IPS DF 6.9 (cell line): Measurements from ENCODE around the gene KRT36.

ENCODE experiments used
- DNase-seq: peaks from one replicate; pipeline ENCODE4 v3.0.0-alpha.2; 2013; ENCODE audit warnings: low read depth, low spot score
- H3K27ac ChIP-seq: one replicate; pipeline ENCODE4 v1.5.1; 2013; ENCODE audit warnings: low read length, control low read depth
- H3K27me3 ChIP-seq: 2 replicates; pipeline ENCODE4 v1.6.1; 2013; ENCODE audit warnings: mild to moderate bottlenecking, low read length; ENCODE audit not compliant: control insufficient read depth, insufficient read depth
- H3K36me3 ChIP-seq: 2 replicates; pipeline ENCODE4 v1.6.1; 2013; ENCODE audit warnings: low read length; ENCODE audit not compliant: control insufficient read depth, insufficient read depth
- H3K4me1 ChIP-seq: 2 replicates; pipeline ENCODE4 v1.6.1; 2013; ENCODE audit warnings: low read length; ENCODE audit not compliant: control insufficient read depth, insufficient read depth
- H3K4me3 ChIP-seq: 2 replicates; pipeline ENCODE4 v1.5.1; 2013; ENCODE audit warnings: mild to moderate bottlenecking, low read length
- H3K9me3 ChIP-seq: 2 replicates; pipeline ENCODE4 v1.6.1; 2013; ENCODE audit warnings: low read length, inconsistent platforms; ENCODE audit not compliant: control insufficient read depth, insufficient read depth
- WGBS: extraction: QIAGEN DNeasy Blood & Tissue Kit; methylation state at CpG from one replicate; pipeline ENCODE4 v1.1.7; 2013; ENCODE audit warnings: mixed read lengths, missing lambda C conversion rate; ENCODE audit not compliant: insufficient read length, insufficient coverage; 5-methylcytosine and 5-hydroxymethylcytosine counted together

Gene KRT36

DNA sequence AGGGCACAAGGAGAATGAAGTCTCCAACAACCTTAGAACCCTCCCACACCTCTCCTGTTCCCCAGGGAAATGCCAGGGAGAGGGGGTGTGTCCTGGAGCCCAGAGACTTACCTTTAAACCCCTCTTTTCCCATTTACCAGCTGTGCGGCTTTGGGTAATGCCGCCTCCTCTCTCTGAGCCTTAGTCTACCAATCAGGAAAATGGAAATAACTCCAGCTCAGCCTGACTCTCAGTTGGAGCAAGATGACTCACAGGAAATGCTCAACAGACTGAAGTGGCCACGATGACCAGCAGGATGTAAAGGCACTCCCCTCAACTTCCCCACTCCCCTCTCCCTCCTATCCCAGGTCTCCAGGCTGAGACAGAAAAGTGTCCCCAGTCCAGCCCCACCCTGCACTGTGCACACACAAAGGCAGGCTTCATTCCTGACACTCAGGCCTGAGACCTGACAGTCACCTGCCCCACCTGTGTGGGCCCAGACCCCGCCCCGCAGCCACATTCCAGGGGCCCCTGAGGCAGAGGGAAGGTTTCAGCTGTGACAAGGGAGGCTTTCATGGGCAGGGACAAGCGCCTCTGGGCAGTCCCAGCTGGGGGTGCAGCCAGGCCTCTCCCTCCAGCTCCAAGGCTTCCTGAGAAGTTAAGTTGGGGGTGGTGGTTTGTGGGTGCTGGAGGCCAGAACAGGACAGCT lies 32.0 kb upstream of the KRT36 start:
- H3K36me3 ChIP-seq, result peaks cover 15% of the 10 kb centered on the region
- H3K9me3 ChIP-seq, result no peaks in the 10 kb centered on the region
- H3K4me1 ChIP-seq, result peaks cover 5% of the 10 kb centered on the region
- WGBS, result no CpG with 5 or more reads among the region's 6 CpGs
- no peak for DNase-seq
- no peak overlapping the region for H3K27ac ChIP-seq
- no peak overlapping the region for H3K4me3 ChIP-seq
- H3K27me3 ChIP-seq, result no peaks in the 10 kb centered on the region

DNA sequence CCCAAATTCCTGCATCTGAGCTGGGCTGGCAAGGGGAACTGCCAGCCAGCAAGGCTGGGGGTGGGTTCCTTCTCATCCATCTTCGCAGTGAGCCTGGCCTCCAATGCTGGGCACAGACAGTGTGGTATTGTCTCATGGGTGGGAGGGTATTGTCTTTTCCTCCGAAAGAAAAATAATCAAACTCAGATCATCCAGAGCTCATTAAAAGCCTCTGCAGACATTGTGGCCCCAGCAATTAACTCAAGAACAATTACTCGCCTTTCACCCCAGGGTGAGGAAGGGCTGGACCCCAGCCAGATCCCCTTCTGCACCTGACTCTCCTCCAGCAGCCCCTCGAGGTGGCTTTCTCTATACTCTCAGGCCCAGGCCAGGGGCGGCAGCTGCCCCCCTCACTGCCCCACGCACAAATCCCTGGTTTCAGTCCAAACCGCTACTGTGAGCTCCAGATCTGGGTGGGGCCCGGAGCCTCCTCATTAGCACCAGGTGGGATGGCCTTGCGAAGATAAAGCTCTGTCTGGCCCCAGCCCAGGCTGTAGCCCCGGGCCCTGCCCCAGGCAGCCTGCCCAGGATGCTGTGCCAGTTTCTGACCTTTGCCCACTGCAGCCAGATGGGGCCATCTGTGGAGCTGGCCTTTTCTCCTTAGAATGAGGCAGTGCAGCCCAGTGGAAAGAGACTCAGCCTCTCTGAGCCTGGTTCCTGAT lies 31.3 kb upstream of the KRT36 start:
- WGBS, result no CpG with 5 or more reads among the region's 10 CpGs

DNA sequence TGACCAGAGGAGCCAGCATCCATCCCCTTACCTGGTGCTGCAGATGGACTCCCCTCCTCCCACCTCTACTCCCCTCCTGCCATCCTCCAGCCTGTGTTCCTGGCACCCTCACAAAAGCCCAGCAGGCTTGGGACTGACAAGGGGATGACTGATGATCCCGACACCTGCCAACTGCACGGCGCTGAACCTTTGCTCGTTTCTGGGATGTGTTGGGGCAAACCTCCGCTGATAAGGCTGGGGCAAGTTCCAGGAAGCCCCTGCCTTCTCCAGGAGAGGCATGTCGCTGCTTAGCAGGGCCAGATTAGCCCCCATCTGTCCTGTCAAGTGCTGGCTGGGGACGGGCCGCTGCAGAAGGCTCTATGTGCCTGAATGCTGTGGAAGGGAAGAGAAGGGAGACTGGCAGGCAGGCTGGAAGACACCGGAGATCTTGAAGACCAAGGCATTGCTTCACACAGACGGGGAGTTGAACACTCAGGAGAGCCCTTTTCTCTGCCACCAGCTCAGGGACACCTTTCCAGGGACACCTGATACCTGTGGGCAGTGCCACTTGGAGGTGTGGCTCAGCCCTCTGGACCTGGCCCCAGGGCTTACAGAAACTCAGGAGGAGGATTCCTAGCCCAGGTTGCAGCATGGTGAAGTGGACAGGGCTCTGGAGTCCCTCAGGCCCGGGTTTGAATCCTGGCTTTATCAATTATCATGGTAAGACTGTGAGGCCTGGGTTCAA lies 30.0 kb upstream of the KRT36 start:
- no peak overlapping the region for H3K4me3 ChIP-seq
- no CpG with 5 or more reads among the region's 11 CpGs for WGBS

More for the DNA sequence above, 31.3 kb upstream of the KRT36 start:
- Histone ChIP-seq H3K9me3 (no peaks in the 10 kb centered on the region), H3K27me3 (no peaks in the 10 kb centered on the region), H3K4me1 (peaks cover 5% of the 10 kb centered on the region; the same call in 1 of the 2 replicates), H3K27ac (no peak overlapping the region), H3K4me3 (no peak overlapping the region), H3K36me3 (peaks cover 15% of the 10 kb centered on the region)
- no peak for DNase-seq

DNA sequence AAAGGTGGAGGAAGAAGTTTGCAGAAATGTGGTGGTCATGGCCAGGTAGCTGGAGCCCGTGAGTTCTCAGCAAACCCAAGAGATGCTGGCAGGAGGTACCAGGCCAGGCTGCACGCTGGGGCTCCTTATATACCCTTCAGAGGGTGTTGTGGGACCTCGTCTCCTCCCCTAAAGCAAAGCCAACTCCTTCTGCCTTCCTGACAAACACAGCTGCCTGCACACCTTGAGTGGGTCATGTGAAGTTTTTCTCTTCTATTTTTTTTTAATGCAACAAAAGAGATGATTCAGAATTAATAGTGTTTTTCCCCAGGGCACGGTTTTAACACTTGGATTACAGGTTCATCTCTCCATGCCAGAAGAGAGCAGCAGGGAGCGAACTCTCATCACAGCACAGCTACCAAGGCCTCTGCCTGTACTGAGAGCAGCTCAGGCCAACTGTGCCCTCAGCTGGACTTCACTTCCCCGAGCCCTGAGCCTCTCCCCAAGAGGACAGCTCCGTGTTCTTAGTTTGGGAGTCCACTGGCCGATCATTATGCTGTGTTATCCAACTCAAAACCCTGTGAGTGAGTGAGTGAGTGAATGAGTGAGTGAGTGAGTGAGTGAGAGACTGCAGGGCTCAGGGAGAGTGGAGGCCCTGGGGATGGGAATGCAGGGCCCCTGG lies 29.2 kb upstream of the KRT36 start, which contains the start of gene KRT15:
Gene KRT15, minus strand, starts transcription at position 102 of the 661 bp plus-strand sequence. Its CDS starts 63 bp downstream, at position 39.
- Histone ChIP-seq H3K4me1 (peaks cover 5% of the 10 kb centered on the region; the same call in 1 of the 2 replicates), H3K4me3 (no peak within 1 kb of the TSS), H3K27ac (no peak within 1 kb of the TSS), H3K9me3 (no peaks in the 10 kb centered on the region), H3K27me3 (no peaks in the 10 kb centered on the region), H3K36me3 (peaks cover 4% of the 10 kb centered on the region)
- no peak for DNase-seq
- WGBS, result no CpG with 5 or more reads among the region's 8 CpGs

More for the DNA sequence above, 30.0 kb upstream of the KRT36 start:
- no peaks in the 10 kb centered on the region for H3K27me3 ChIP-seq
- no peaks in the 10 kb centered on the region for H3K9me3 ChIP-seq
- H3K4me1 ChIP-seq, result peaks cover 5% of the 10 kb centered on the region; the same call in 1 of the 2 replicates
- no peak overlapping the region for H3K27ac ChIP-seq
- peaks cover 11% of the 10 kb centered on the region for H3K36me3 ChIP-seq
- DNase-seq, result no peak

DNA sequence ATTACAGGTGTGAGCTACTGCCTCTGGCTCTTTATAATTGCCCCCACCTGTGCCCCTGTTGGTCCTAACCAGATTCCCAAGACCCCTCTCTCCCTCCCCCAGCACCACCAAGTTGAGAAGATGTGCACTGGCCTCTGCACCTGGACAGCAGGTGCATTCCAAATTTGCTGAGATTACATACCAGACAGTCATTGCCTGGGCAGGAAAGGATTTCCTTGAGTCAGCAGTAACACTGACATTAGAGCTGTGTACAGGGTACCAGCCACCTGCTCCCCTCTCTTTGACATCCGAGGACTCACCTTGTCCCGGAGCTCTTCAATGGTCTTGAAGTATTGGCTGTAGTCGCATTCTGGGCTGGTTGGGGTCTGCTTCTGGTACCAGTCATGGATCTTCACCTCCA lies 28.3 kb upstream of the KRT36 start:
- H3K27me3 ChIP-seq, result no peaks in the 10 kb centered on the region
- DNase-seq, result no peak
- H3K36me3 ChIP-seq, result no peaks in the 10 kb centered on the region
- H3K4me1 ChIP-seq, result peaks cover 5% of the 10 kb centered on the region; the same call in 1 of the 2 replicates
- WGBS, result no CpG with 5 or more reads among the region's 3 CpGs
- H3K27ac ChIP-seq, result no peak overlapping the region
- no peaks in the 10 kb centered on the region for H3K9me3 ChIP-seq
- no peak overlapping the region for H3K4me3 ChIP-seq

DNA sequence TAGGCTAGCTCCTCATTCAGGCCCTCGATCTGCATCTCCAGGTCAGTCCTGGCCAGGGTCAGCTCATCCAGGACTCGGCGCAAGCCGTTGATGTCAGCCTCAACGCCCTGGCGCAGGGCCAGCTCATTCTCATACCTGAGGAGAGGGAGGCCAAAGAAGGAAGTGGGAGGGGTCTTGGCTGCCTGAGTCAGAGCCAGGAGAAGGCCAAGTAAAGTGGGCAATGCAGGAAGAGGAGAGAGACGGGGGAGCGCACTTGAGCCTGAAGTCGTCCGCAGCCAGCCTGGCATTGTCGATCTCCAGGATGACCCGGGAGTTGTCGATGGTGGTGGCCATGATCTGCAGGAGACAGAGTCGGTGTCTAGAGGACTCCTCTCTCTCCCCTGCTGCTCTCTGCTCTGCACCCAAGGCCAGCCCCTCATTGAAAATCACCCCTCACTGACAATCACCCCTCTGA lies 27.1 kb upstream of the KRT36 start:
- Histone ChIP-seq H3K27me3 (no peaks in the 10 kb centered on the region), H3K36me3 (no peaks in the 10 kb centered on the region), H3K4me1 (no peaks in the 10 kb centered on the region; the same call in 1 of the 2 replicates), H3K4me3 (no peak overlapping the region), H3K27ac (no peak overlapping the region), H3K9me3 (no peaks in the 10 kb centered on the region)
- DNase-seq, result no peak
- WGBS, result no CpG with 5 or more reads among the region's 14 CpGs

DNA sequence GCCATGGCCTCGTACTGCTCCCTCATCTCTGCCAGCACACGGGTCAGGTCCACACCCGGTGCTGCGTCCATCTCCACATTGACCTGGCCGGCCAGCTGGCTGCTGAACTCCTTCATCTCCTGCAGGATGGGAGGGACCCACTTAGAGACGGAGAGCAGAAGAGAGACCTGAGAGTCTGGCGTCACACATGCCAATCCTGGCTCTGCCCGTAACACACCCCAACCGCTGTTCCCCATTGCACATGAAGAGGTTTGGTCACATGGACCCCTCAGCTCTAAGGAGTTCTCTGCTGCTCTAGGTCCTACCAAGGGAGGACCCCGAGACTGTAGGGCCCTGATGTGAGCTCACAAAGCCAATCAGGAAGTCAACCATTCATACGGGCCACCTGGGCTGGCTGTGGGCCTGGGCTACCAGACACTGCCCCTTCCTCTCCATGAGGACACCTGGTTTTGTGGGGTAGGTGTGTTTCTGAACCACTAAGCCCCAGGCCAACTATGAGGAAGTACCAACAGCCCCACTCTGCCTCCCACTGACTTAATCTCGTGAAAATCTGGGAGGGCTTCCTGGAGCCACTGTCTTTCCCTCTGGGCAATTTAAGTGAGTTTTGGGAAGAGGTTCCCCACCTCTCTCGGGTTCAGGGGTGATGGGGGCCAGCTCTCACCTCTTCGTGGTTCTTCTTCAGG lies 26.6 kb upstream of the KRT36 start:
- Histone ChIP-seq H3K4me1 (no peaks in the 10 kb centered on the region; the same call in 1 of the 2 replicates), H3K4me3 (no peak overlapping the region), H3K9me3 (no peaks in the 10 kb centered on the region), H3K27ac (no peak overlapping the region), H3K36me3 (no peaks in the 10 kb centered on the region), H3K27me3 (no peaks in the 10 kb centered on the region)
- no CpG with 5 or more reads among the region's 14 CpGs for WGBS
- no peak for DNase-seq

DNA sequence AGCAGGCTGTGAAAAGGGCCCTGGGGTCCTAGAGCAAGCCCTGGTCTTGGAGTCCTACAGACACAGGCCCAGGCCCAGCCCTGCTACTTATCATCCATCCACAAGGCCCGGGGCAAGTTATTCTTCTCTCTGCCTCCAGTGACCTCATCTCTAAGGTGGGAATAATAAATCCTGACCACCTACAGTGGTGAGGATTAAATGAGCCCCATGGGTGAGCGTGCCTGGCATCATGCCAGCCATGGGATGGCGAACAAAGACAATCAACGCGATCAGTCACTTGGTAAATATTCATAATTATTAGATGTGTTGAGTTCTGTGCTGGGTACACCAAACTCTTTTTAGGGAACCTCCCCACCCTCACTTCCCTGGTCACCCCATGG lies 23.4 kb upstream of the KRT36 start:
- Histone ChIP-seq H3K9me3 (no peaks in the 10 kb centered on the region), H3K4me3 (no peak overlapping the region), H3K27me3 (no peaks in the 10 kb centered on the region), H3K27ac (no peak overlapping the region), H3K4me1 (no peaks in the 10 kb centered on the region), H3K36me3 (no peaks in the 10 kb centered on the region)
- DNase-seq, result no peak
- WGBS, result no CpG with 5 or more reads among the region's 5 CpGs

DNA sequence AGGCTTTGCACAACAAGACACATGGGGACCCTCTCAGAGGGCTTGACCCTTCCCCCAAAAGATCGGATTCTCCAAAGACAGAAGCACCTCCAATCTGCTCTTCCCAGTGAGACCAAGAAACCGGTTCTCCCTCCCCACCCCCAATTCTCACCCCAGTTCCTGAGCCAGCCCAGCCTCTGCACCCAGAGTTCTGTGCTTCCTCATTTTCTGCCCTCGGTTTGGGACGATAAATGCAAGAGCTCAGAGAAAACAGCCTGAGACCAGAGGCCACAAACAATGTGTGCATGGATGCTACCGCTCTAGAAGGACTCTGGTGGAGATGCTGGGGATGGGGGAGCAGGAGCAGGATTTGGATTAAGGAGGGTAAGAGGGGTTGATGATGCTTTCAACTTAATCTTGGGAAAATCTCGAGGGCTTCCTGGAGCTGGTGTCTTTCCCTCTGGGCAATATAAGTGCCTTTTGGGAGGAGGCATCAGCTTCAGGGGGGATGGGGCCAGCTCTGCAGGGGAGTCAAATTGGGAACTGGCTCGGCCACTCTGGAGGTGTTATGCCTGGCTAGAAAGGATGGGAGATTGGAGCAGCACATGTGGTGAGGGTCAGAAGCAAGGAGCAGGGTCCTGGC lies 22.9 kb upstream of the KRT36 start:
- H3K9me3 ChIP-seq, result no peaks in the 10 kb centered on the region
- no peak for DNase-seq
- no peaks in the 10 kb centered on the region for H3K36me3 ChIP-seq
- no peaks in the 10 kb centered on the region for H3K27me3 ChIP-seq
- whole genome bisulfite sequencing, result no CpG with 5 or more reads among the region's 7 CpGs
- no peak overlapping the region for H3K4me3 ChIP-seq
- no peak overlapping the region for H3K27ac ChIP-seq
- no peaks in the 10 kb centered on the region for H3K4me1 ChIP-seq
